DOHH2 (cell line): ENCODE measurements around the gene MAP3K7CL.

Source experiments
- CTCF ChIP-seq: fragments of 200-600 bp; sonication (generic); IDR thresholded peaks from one replicate; pipeline ENCODE4 v1.5.1; 2014; ENCODE audit warnings: antibody characterized with exemption, mild to moderate bottlenecking, low read depth, low read length; ENCODE audit not compliant: poor library complexity, severe bottlenecking
- EZH2phosphoT487 ChIP-seq: fragments of 200-600 bp; sonication (generic); IDR thresholded peaks from 2 replicates; pipeline ENCODE4 v1.6.1; 2017; ENCODE audit warnings: borderline replicate concordance, mild to moderate bottlenecking, antibody characterized with exemption, low read length, moderate library complexity, mixed read lengths

- no peak for TF ChIP-seq CTCF
- TF ChIP-seq EZH2phosphoT487, result no peak
Observed at GRCh38 chr21:29205988-29206387, 75.5 kb downstream of the MAP3K7CL start.
